ENCODE results near the gene RIMBP3B.
"Not testable (repeated sequence)": the region's sequence is repeated elsewhere in the genome, so short reads cannot be mapped to it uniquely, and the experiment has no call there.

Gene RIMBP3B, protein sequence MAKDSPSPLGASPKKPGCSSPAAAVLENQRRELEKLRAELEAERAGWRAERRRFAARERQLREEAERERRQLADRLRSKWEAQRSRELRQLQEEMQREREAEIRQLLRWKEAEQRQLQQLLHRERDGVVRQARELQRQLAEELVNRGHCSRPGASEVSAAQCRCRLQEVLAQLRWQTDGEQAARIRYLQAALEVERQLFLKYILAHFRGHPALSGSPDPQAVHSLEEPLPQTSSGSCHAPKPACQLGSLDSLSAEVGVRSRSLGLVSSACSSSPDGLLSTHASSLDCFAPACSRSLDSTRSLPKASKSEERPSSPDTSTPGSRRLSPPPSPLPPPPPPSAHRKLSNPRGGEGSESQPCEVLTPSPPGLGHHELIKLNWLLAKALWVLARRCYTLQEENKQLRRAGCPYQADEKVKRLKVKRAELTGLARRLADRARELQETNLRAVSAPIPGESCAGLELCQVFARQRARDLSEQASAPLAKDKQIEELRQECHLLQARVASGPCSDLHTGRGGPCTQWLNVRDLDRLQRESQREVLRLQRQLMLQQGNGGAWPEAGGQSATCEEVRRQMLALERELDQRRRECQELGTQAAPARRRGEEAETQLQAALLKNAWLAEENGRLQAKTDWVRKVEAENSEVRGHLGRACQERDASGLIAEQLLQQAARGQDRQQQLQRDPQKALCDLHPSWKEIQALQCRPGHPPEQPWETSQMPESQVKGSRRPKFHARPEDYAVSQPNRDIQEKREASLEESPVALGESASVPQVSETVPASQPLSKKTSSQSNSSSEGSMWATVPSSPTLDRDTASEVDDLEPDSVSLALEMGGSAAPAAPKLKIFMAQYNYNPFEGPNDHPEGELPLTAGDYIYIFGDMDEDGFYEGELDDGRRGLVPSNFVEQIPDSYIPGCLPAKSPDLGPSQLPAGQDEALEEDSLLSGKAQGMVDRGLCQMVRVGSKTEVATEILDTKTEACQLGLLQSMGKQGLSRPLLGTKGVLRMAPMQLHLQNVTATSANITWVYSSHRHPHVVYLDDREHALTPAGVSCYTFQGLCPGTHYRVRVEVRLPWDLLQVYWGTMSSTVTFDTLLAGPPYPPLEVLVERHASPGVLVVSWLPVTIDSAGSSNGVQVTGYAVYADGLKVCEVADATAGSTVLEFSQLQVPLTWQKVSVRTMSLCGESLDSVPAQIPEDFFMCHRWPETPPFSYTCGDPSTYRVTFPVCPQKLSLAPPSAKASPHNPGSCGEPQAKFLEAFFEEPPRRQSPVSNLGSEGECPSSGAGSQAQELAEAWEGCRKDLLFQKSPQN (N-terminal part only)

DNA sequence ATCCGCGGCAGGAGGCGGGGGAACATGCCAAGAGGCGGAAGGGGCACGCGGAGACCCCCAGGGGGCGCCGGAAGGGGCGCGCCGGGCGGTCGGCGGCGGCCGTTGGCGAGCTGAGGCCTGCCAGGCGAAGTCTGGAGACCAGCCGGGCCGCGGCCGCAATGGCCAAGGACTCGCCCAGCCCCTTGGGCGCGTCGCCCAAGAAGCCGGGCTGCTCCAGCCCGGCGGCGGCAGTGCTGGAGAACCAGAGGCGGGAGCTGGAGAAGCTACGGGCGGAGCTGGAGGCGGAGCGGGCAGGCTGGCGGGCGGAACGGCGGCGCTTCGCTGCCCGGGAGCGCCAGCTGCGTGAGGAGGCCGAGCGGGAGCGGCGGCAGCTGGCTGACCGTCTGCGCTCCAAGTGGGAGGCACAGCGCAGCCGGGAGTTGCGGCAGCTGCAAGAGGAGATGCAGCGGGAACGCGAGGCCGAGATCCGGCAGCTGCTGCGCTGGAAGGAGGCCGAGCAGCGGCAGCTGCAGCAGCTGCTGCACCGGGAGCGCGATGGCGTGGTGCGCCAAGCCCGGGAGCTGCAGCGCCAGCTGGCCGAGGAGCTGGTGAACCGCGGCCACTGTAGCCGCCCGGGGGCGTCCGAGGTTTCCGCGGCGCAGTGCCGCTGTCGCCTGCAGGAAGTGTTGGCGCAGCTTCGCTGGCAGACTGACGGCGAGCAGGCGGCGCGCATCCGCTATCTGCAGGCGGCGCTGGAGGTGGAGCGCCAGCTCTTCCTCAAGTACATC, at the start of gene RIMBP3B:
RIMBP3B (plus strand) TSS at position 51 of the 767 bp plus-strand sequence; CDS start at position 159, 108 bp downstream.
- not testable (repeated sequence) for TF ChIP-seq GATA3, GATA2 (IDR thresholded peaks at IDR 0.05; ENCODE audit: low read depth, low read length)

DNA sequence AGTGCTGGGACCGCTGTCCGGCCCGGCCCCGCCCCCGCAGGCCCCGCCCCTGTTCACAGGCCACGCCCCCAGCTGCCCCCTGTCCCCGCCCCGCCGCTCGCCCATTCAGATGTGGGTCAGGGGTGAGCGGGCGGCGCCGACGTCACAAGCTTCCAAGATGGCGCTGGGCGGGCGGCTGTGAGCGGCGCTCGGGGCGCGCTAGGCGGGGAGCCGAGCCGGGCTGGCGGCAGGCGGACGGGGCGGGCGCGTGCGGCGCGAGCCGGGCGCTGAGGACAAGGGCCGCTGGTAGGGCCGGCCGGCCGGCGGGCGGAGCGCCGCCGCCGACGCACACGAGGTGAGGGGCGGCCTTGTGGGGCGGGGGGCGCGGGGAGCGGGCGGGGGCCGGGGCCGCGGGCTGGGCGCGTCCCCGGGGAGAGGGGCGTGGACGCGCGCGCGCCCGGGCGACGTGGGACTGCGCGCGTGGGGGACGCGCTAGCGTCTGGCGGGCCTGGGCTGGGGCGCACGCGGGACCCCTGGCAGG, 33.7 kb downstream of the RIMBP3B start, which contains the start of gene HIC2:
HIC2 (plus strand) TSS at position 145 of the 520 bp plus-strand sequence. CDS start 25,461 bp downstream, outside the sequence.
- not testable (repeated sequence) for TF ChIP-seq GATA2, GATA3 (IDR thresholded peaks at IDR 0.05; ENCODE audit: low read depth, low read length)
